GM23338 (cell line): ENCODE measurements around the gene OSBPL1A. TPM values are rescaled to one million over a fixed set of nuclear protein-coding genes. Genes with fewer than 3 reads are reported as not detected.
A peak's percentile ranks its signal among the peaks of the same experiment; 100 is the strongest.

Source experiments
- ATAC-seq: fragments of 200-7000 bp; cut with Tn5 transposase; 3 replicates; pipeline ENCODE4 v1.9.1; 2020
- DNase-seq: peaks from one replicate; pipeline ENCODE4 v3.0.0-alpha.2; 2015; ENCODE audit warnings: low spot score
- H2AFZ ChIP-seq: fragments of 200-600 bp; sonication (generic); 2 replicates; pipeline ENCODE4 v1.8.0; 2016; ENCODE audit warnings: antibody characterized with exemption, mild to moderate bottlenecking, moderate library complexity
- H3F3A ChIP-seq: fragments of 200-600 bp; sonication (generic); replicated peaks from 2 replicates; pipeline ENCODE4 v1.8.0; 2017; ENCODE audit warnings: antibody characterized with exemption, mixed run types, low read depth
- H3K27ac ChIP-seq: fragments of 200-600 bp; sonication (generic); 2 replicates; pipeline ENCODE4 v1.6.1; 2016; ENCODE audit warnings: low read depth
- H3K27me3 ChIP-seq: fragments of 200-600 bp; sonication (generic); 2 replicates; pipeline ENCODE4 v1.8.0; 2016; ENCODE audit warnings: mild to moderate bottlenecking, mixed run types, moderate library complexity; ENCODE audit not compliant: insufficient read depth
- H3K36me3 ChIP-seq: fragments of 200-600 bp; sonication (generic); 2 replicates; pipeline ENCODE4 v1.8.0; 2016; ENCODE audit warnings: mild to moderate bottlenecking; ENCODE audit not compliant: insufficient read depth
- H3K4me1 ChIP-seq: fragments of 200-600 bp; sonication (generic); 2 replicates; pipeline ENCODE4 v1.8.0; 2016; ENCODE audit warnings: mild to moderate bottlenecking, moderate library complexity; ENCODE audit not compliant: insufficient read depth
- H3K4me2 ChIP-seq: fragments of 200-600 bp; sonication (generic); 2 replicates; pipeline ENCODE4 v1.7.1; 2017; ENCODE audit warnings: mixed run types
- H3K4me3 ChIP-seq: fragments of 200-600 bp; sonication (generic); 2 replicates; pipeline ENCODE4 v1.6.1; 2016; ENCODE audit warnings: mixed run types
- H3K79me2 ChIP-seq: fragments of 200-600 bp; sonication (generic); replicated peaks from 2 replicates; pipeline ENCODE4 v1.8.0; 2017; ENCODE audit warnings: mild to moderate bottlenecking; ENCODE audit not compliant: insufficient read depth
- H3K9me2 ChIP-seq: fragments of 200-600 bp; sonication (generic); 2 replicates; pipeline ENCODE4 v1.8.0; 2017; ENCODE audit not compliant: insufficient read depth
- H4K20me1 ChIP-seq: fragments of 200-600 bp; sonication (generic); replicated peaks from 2 replicates; pipeline ENCODE4 v1.8.0; 2017; ENCODE audit warnings: mild to moderate bottlenecking; ENCODE audit not compliant: insufficient read depth
- H3K27ac Mint-ChIP-seq: 2 replicates; pipeline ENCODE4 v1.8.0; 2020; ENCODE audit warnings: inconsistent platforms, mild to moderate bottlenecking, moderate library complexity, mixed read lengths
- H3K27me3 Mint-ChIP-seq: 3 replicates; pipeline ENCODE4 v1.8.0; 2022; ENCODE audit warnings: low read depth, mild to moderate bottlenecking, moderate library complexity, mixed read lengths, inconsistent platforms; ENCODE audit not compliant: insufficient read depth, poor library complexity
- H3K36me3 Mint-ChIP-seq: 3 replicates; pipeline ENCODE4 v1.8.0; 2021; ENCODE audit warnings: low read depth, mild to moderate bottlenecking, inconsistent platforms, moderate library complexity, mixed read lengths
- H3K4me1 Mint-ChIP-seq: 3 replicates; pipeline ENCODE4 v1.8.0; 2020; ENCODE audit warnings: mild to moderate bottlenecking, inconsistent platforms, mixed read lengths
- H3K4me3 Mint-ChIP-seq: 3 replicates; pipeline ENCODE4 v1.8.0; 2021; ENCODE audit warnings: moderate library complexity, mild to moderate bottlenecking, inconsistent platforms, mixed read lengths
- H3K9me3 Mint-ChIP-seq: 3 replicates; pipeline ENCODE4 v1.8.0; 2020; ENCODE audit warnings: moderate library complexity, mild to moderate bottlenecking, inconsistent platforms, mixed read lengths
- CREB1 ChIP-seq: fragments of 250-450 bp; sonication (Bioruptor Pico); IDR thresholded peaks from 2 replicates; pipeline ENCODE4 v1.5.0; 2020; ENCODE audit warnings: low read depth, mild to moderate bottlenecking, moderate library complexity
- ETS1 ChIP-seq: IDR thresholded peaks from 2 replicates; pipeline ENCODE4 v1.6.1; 2016; ENCODE audit warnings: antibody characterized with exemption
- EZH2 ChIP-seq: fragments of 200-600 bp; sonication (generic); IDR thresholded peaks from one replicate; pipeline ENCODE4 v1.8.0; 2017; ENCODE audit warnings: antibody characterized with exemption, mild to moderate bottlenecking, low read depth; ENCODE audit not compliant: unreplicated experiment
- EZH2phosphoT487 ChIP-seq: fragments of 200-600 bp; sonication (generic); IDR thresholded peaks from one replicate; pipeline ENCODE4 v1.8.1; 2018; ENCODE audit warnings: antibody characterized with exemption; ENCODE audit not compliant: unreplicated experiment
- JUNB ChIP-seq: IDR thresholded peaks from one replicate; pipeline ENCODE4 v1.6.1; 2016; ENCODE audit warnings: antibody characterized with exemption; ENCODE audit not compliant: unreplicated experiment
- NANOG ChIP-seq: IDR thresholded peaks from 2 replicates; pipeline ENCODE4 v1.6.1; 2016; ENCODE audit warnings: antibody characterized with exemption, borderline replicate concordance
- POLR2AphosphoS5 ChIP-seq: IDR thresholded peaks from 2 replicates; pipeline ENCODE4 v1.6.1; 2016; ENCODE audit warnings: antibody characterized with exemption, low read depth
- REST ChIP-seq: IDR thresholded peaks from one replicate; pipeline ENCODE4 v1.6.1; 2018; ENCODE audit warnings: antibody characterized with exemption; ENCODE audit not compliant: unreplicated experiment
- STAT1 ChIP-seq: IDR thresholded peaks from one replicate; pipeline ENCODE4 v1.6.1; 2016; ENCODE audit warnings: antibody characterized with exemption; ENCODE audit not compliant: unreplicated experiment
- ZNF114 ChIP-seq: fragments of 250-450 bp; sonication (Bioruptor Pico); IDR thresholded peaks from 2 replicates; pipeline ENCODE4 v1.5.0; 2020; ENCODE audit warnings: mild to moderate bottlenecking, moderate library complexity
- ZNF331 ChIP-seq: fragments of 250-450 bp; sonication (Bioruptor Pico); IDR thresholded peaks from 2 replicates; pipeline ENCODE4 v1.5.0; 2020; ENCODE audit warnings: low read depth, mild to moderate bottlenecking, moderate library complexity
- ZNF462 ChIP-seq: fragments of 250-450 bp; sonication (Bioruptor Pico); IDR thresholded peaks from 2 replicates; pipeline ENCODE4 v1.5.0; 2020; ENCODE audit warnings: mild to moderate bottlenecking, moderate library complexity
- polyA plus RNA-seq: library from polyadenylated mRNA; unstranded; fragments of >200 nt; fragmentation: Nextera tagmentation; extraction: Ambion mirVana; gene quantifications from 2 replicates; pipeline ENCODE4 v1.2.1, GENCODE V29; 2016
- total RNA-seq: library from RNA; depleted of rRNA; stranded (reverse); fragments of >200 nt; shearing (Covaris generic); gene quantifications from 2 replicates; pipeline ENCODE4 v1.2.3, GENCODE V29; 2014
- TF ChIP-seq, protein P1 (sequence below), 2 experiments: fragments of 200-600 bp in 1 of 2; sonication (generic) in 1 of 2; conservative IDR thresholded peaks; 2 replicates each; pipeline versions ENCODE4 v1.5.1 to v1.6.1; 2016 to 2017; ENCODE audit warnings: antibody characterized with exemption in 2 of 2, low read depth in 2 of 2, mild to moderate bottlenecking in 2 of 2, moderate library complexity in 1 of 2

OSBPL1A gene
- total and polyA plus RNA-seq, 2 experiments from 2014 or later = 55.6 to 71.4 TPM

GRCh38 chr18:24268784-24269550, 128.7 kb downstream of the OSBPL1A start:
- H3K27me3 Mint-ChIP-seq = peaks cover 2% of the 10 kb centered on the region
- no peak overlapping the region; the same call in 2 of the 3 replicates for H3K4me3 Mint-ChIP-seq
- H4K20me1 ChIP-seq = no peaks in the 10 kb centered on the region; the same call in 1 of the 2 replicates
- ATAC-seq (no peak), DNase-seq (peak; percentile 53)
- no peaks in the 10 kb centered on the region for H3K9me3 Mint-ChIP-seq
- H3K36me3 ChIP-seq = no peaks in the 10 kb centered on the region
- H3K27ac Mint-ChIP-seq = no peak overlapping the region
- no peak for TF ChIP-seq STAT1
- TF ChIP-seq ZNF462 (CRISPR knock-in tag) = no peak
- no peak for TF ChIP-seq ZNF331 (CRISPR knock-in tag)
- TF ChIP-seq REST = no peak
- no peak for TF ChIP-seq ZNF114
- TF ChIP-seq EZH2 = no peak
- no peak for TF ChIP-seq EZH2phosphoT487
- TF ChIP-seq NANOG = no peak
- no peak for TF ChIP-seq CREB1 (CRISPR knock-in tag)
- TF ChIP-seq, protein P1, sequence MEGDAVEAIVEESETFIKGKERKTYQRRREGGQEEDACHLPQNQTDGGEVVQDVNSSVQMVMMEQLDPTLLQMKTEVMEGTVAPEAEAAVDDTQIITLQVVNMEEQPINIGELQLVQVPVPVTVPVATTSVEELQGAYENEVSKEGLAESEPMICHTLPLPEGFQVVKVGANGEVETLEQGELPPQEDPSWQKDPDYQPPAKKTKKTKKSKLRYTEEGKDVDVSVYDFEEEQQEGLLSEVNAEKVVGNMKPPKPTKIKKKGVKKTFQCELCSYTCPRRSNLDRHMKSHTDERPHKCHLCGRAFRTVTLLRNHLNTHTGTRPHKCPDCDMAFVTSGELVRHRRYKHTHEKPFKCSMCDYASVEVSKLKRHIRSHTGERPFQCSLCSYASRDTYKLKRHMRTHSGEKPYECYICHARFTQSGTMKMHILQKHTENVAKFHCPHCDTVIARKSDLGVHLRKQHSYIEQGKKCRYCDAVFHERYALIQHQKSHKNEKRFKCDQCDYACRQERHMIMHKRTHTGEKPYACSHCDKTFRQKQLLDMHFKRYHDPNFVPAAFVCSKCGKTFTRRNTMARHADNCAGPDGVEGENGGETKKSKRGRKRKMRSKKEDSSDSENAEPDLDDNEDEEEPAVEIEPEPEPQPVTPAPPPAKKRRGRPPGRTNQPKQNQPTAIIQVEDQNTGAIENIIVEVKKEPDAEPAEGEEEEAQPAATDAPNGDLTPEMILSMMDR (conservative IDR thresholded peaks at IDR 0.05; ENCODE audit: low read depth in 2 of 2) = no peak
- TF ChIP-seq JUNB = no peak
- no peak for TF ChIP-seq ETS1
- TF ChIP-seq POLR2AphosphoS5 = no peak
- peaks cover 66% of the 10 kb centered on the region for H3K79me2 ChIP-seq
- H3F3A ChIP-seq = no peaks in the 10 kb centered on the region
- H3K4me1 Mint-ChIP-seq = peaks cover 46% of the 10 kb centered on the region
- peaks cover 32% of the 10 kb centered on the region for H3K4me1 ChIP-seq
- H3K4me2 ChIP-seq = 0 out of 2 replicates have a peak overlapping the region, but pooled peaks have one; percentile 3
- H3K9me2 ChIP-seq = no peaks in the 10 kb centered on the region
- no peak overlapping the region for H3K4me3 ChIP-seq
- H3K27me3 ChIP-seq = no peaks in the 10 kb centered on the region
- peaks cover 9% of the 10 kb centered on the region for H3K36me3 Mint-ChIP-seq
- H3K27ac ChIP-seq = peak overlapping the region; percentile 4
- H2AFZ ChIP-seq = no peak overlapping the region
